Measurements from ENCODE around the gene ZNF276.

DNA sequence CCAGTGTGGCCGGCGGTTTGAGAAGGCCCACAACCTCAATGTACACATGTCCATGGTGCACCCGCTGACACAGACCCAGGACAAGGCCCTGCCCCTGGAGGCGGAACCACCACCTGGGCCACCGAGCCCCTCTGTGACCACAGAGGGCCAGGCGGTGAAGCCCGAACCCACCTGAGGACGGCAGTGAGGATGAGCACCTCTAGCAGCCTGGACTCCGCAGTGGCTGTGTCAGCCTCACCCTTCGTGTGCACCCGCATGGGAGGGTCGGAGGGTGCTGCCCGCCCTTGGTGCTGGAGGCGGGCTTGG, 16.7 kb downstream of the ZNF276 start:
- TF ChIP-seq, protein P1, sequence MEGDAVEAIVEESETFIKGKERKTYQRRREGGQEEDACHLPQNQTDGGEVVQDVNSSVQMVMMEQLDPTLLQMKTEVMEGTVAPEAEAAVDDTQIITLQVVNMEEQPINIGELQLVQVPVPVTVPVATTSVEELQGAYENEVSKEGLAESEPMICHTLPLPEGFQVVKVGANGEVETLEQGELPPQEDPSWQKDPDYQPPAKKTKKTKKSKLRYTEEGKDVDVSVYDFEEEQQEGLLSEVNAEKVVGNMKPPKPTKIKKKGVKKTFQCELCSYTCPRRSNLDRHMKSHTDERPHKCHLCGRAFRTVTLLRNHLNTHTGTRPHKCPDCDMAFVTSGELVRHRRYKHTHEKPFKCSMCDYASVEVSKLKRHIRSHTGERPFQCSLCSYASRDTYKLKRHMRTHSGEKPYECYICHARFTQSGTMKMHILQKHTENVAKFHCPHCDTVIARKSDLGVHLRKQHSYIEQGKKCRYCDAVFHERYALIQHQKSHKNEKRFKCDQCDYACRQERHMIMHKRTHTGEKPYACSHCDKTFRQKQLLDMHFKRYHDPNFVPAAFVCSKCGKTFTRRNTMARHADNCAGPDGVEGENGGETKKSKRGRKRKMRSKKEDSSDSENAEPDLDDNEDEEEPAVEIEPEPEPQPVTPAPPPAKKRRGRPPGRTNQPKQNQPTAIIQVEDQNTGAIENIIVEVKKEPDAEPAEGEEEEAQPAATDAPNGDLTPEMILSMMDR (IDR thresholded peaks at IDR 0.05; ENCODE audit: insufficient read depth, low read length): no peak
- no peak for TF ChIP-seq GABPA (IDR thresholded peaks at IDR 0.05; ENCODE audit: low read depth)
